K562 (cell line): ENCODE results near the gene SLC24A2. TPM values are rescaled to one million over a fixed set of nuclear protein-coding genes. Genes with fewer than 3 reads are reported as not detected.

Source experiments
- BACH1 ChIP-seq: fragments of 200-800 bp; sonication (Bioruptor generic); IDR thresholded peaks from 2 replicates; pipeline ENCODE4 v1.6.1; 2016; ENCODE audit warnings: missing genetic modification characterization, missing compliant biosample characterization
- BRD4 ChIP-seq: fragments of 200-600 bp; sonication (generic); IDR thresholded peaks from 2 replicates; pipeline ENCODE4 v1.6.1; 2017; ENCODE audit warnings: inconsistent platforms
- DMBX1 ChIP-seq: fragments of 250-450 bp; sonication (Bioruptor Pico); IDR thresholded peaks from 2 replicates; pipeline ENCODE4 v1.8.0; 2022; ENCODE audit warnings: inconsistent platforms, mild to moderate bottlenecking, moderate library complexity, borderline replicate concordance
- ETV1 ChIP-seq: fragments of 450-650 bp; conservative IDR thresholded peaks from 2 replicates; pipeline ENCODE4 v1.6.1; 2016; ENCODE audit warnings: missing genetic modification characterization, control low read depth, low read depth, missing compliant biosample characterization
- EZH2 ChIP-seq: IDR thresholded peaks from 2 replicates; pipeline ENCODE4 v1.6.1; 2012; ENCODE audit warnings: low read depth, mild to moderate bottlenecking, inconsistent platforms, low read length, borderline replicate concordance
- HDAC3 ChIP-seq: fragments of 450-650 bp; IDR thresholded peaks from 2 replicates; pipeline ENCODE4 v1.6.1; 2018; ENCODE audit warnings: borderline replicate concordance, mild to moderate bottlenecking, moderate library complexity; ENCODE audit not compliant: partially characterized antibody
- HMGXB4 ChIP-seq: sonication (generic); formaldehyde crosslinking; IDR thresholded peaks from 2 replicates; pipeline ENCODE4 v1.8.1; 2023; ENCODE audit warnings: mild to moderate bottlenecking, missing genetic modification reagents
- HNRNPUL1 ChIP-seq: fragments of 200-400 bp; formaldehyde crosslinking; IDR thresholded peaks from 2 replicates; pipeline ENCODE4 v1.6.1; 2017; ENCODE audit warnings: low read length
- ILF3 ChIP-seq: fragments of 450-650 bp; IDR thresholded peaks from 2 replicates; pipeline ENCODE4 v1.6.1; 2018; ENCODE audit warnings: antibody characterized with exemption, mild to moderate bottlenecking, moderate library complexity, borderline replicate concordance
- KDM5B ChIP-seq: fragments of 200-600 bp; sonication (generic); IDR thresholded peaks from 2 replicates; pipeline ENCODE4 v1.6.1; 2012; ENCODE audit warnings: low read depth, mild to moderate bottlenecking, moderate library complexity, low read length, control low read depth, inconsistent platforms; ENCODE audit not compliant: insufficient replicate concordance
- MAX ChIP-seq: sonication (generic); formaldehyde crosslinking; IDR thresholded peaks from 2 replicates; pipeline ENCODE4 v1.9.0; 2022; ENCODE audit warnings: mild to moderate bottlenecking, missing genetic modification reagents
- MTA2 ChIP-seq: fragments of 450-650 bp; IDR thresholded peaks from 2 replicates; pipeline ENCODE4 v1.6.1; 2016; ENCODE audit warnings: low read depth
- MTA3 ChIP-seq: fragments of 450-650 bp; formaldehyde crosslinking; IDR thresholded peaks from 2 replicates; pipeline ENCODE4 v1.6.1; 2017; ENCODE audit warnings: mild to moderate bottlenecking, borderline replicate concordance
- NR0B1 ChIP-seq: fragments of 450-650 bp; IDR thresholded peaks from one replicate; pipeline ENCODE4 v1.6.1; 2018; ENCODE audit warnings: mild to moderate bottlenecking, moderate library complexity; ENCODE audit not compliant: partially characterized antibody
- SMAD1 ChIP-seq: fragments of 150-350 bp; IDR thresholded peaks from 2 replicates; pipeline ENCODE4 v1.6.1; 2014; ENCODE audit warnings: low read length, low read depth; ENCODE audit not compliant: partially characterized antibody
- ZFP36 ChIP-seq: fragments of 150-350 bp; IDR thresholded peaks from 2 replicates; pipeline ENCODE4 v1.6.1; 2018; ENCODE audit warnings: low read length, low read depth; ENCODE audit not compliant: partially characterized antibody
- ZKSCAN8 ChIP-seq: fragments of 200-800 bp; sonication (Bioruptor generic); IDR thresholded peaks from 2 replicates; pipeline ENCODE4 v1.6.1; 2016; ENCODE audit warnings: missing genetic modification characterization, missing compliant biosample characterization
- ZNF134 ChIP-seq: fragments of 250-450 bp; sonication (Bioruptor Pico); conservative IDR thresholded peaks from 2 replicates; pipeline ENCODE4 v1.4.0; 2020
- ZNF197 ChIP-seq: fragments of 200-800 bp; sonication (Bioruptor generic); IDR thresholded peaks from 2 replicates; pipeline ENCODE4 v1.6.1; 2016; ENCODE audit warnings: low read depth, missing genetic modification characterization, missing compliant biosample characterization
- polyA plus RNA-seq, 8 experiments: library from polyadenylated mRNA; depleted of rRNA in 4 of 8; stranded (reverse) in 5 of 8; unstranded in 3 of 8; fragments of >200 nt; fragmentation: Nextera tagmentation in 2 of 8; fragmentation: Illumina TruSeq in 1 of 8; extraction: Ambion mirVana in 2 of 8; extraction: Trizol in 1 of 8; gene quantifications; 2 replicates each; pipeline versions ENCODE4 v1.2.1 to v1.2.3, GENCODE V29; 2011 to 2014; ENCODE audit warnings: inconsistent platforms in 1 of 8, missing spikeins in 1 of 8
- total RNA-seq, 7 experiments: library from RNA; depleted of rRNA in 6 of 7; stranded (reverse); fragments of >200 nt in 6 of 7; fragmentation: Illumina TruSeq in 2 of 7; extraction: Trizol in 2 of 7; gene quantifications; 2 replicates each; pipeline versions ENCODE4 v1.2.1 to v1.2.3, GENCODE V29; 2011 to 2021; ENCODE audit warnings: low replicate concordance in 1 of 7
- TF ChIP-seq, protein P1 (sequence below), 2 experiments: fragments of 250-450 bp in 1 of 2; fragments of 450-650 bp in 1 of 2; sonication (Bioruptor Pico) in 1 of 2; IDR thresholded peaks; 2 replicates each; pipeline versions ENCODE4 v1.6.1 to v1.8.0; 2016 to 2021; ENCODE audit warnings: mild to moderate bottlenecking in 2 of 2, moderate library complexity in 2 of 2, missing compliant biosample characterization in 1 of 2, missing genetic modification characterization in 1 of 2
- TF ChIP-seq, protein P2 (sequence below): IDR thresholded peaks from 2 replicates; pipeline ENCODE4 v1.6.1; 2016; ENCODE audit warnings: missing genetic modification characterization, missing compliant biosample characterization

The SLC24A2 gene
- total and polyA plus RNA-seq, 9 of the 15 experiments (the other 6 are each of a cell fraction or from before 2014, with no cell fraction given) = 0.04 to 0.40 (median 0.09) TPM

- TF ChIP-seq MTA2 (peak; percentile 62), KDM5B (no peak), NR0B1 (no peak), ZNF134 (CRISPR knock-in tag) (no peak), ETV1 (tag) (no peak), BACH1 (peak; percentile 51; the same call in 1 of the 2 replicates), HMGXB4 (CRISPR knock-in tag) (no peak), MAX (no peak), EZH2 (no peak), ILF3 (no peak), DMBX1 (CRISPR knock-in tag) (peak; percentile 49; the same call in 1 of the 2 replicates), ZFP36 (no peak), ZKSCAN8 (CRISPR knock-in tag) (peak; percentile 45; the same call in 1 of the 2 replicates), ZNF197 (CRISPR knock-in tag) (no peak), BRD4 (no peak), MTA3 (no peak), HDAC3 (peak; percentile 70), SMAD1 (no peak), HNRNPUL1 (no peak)
- TF ChIP-seq, protein P1, sequence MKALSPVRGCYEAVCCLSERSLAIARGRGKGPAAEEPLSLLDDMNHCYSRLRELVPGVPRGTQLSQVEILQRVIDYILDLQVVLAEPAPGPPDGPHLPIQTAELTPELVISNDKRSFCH (CRISPR knock-in tag; IDR thresholded peaks at IDR 0.05) = no peak
- TF ChIP-seq, protein P1 (tag; IDR thresholded peaks at IDR 0.05) = no peak
- TF ChIP-seq, protein P2, sequence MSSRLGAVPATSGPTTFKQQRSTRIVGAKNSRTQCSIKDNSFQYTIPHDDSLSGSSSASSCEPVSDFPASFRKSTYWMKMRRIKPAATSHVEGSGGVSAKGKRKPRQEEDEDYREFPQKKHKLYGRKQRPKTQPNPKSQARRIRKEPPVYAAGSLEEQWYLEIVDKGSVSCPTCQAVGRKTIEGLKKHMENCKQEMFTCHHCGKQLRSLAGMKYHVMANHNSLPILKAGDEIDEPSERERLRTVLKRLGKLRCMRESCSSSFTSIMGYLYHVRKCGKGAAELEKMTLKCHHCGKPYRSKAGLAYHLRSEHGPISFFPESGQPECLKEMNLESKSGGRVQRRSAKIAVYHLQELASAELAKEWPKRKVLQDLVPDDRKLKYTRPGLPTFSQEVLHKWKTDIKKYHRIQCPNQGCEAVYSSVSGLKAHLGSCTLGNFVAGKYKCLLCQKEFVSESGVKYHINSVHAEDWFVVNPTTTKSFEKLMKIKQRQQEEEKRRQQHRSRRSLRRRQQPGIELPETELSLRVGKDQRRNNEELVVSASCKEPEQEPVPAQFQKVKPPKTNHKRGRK = no peak
Measured at GRCh38 chr9:19748278-19749126, 40.3 kb downstream of the SLC24A2 start (continued).
